Lung (tissue), 12 donors: ENCODE results near the gene CYP4F8. TPM values are rescaled to one million over a fixed set of nuclear protein-coding genes. Genes with fewer than 3 reads are reported as not detected.

ENCODE experiments used
- ATAC-seq: fragments of 200-7000 bp; cut with Tn5 transposase; one replicate; pipeline ENCODE4 v1.9.1; 2020; ENCODE audit warnings: moderate number of reproducible peaks; ENCODE audit not compliant: insufficient read depth, low FRiP score
- DNase-seq, 3 donors: peaks; one replicate each; pipeline ENCODE4 v3.0.0-alpha.2; 2013 to 2017
- H3K27ac ChIP-seq, 2 donors: one replicate each; pipeline ENCODE4 v1.5.1; 2013; ENCODE audit warnings: mild to moderate bottlenecking in 2 of 2, moderate library complexity in 2 of 2, control low read depth in 1 of 2, inconsistent platforms in 1 of 2, low read depth in 1 of 2, low read length in 1 of 2
- H3K27me3 ChIP-seq, 3 donors: one replicate each; pipeline ENCODE4 v1.5.1; 2013; ENCODE audit warnings: low read length in 2 of 3; ENCODE audit not compliant: control insufficient read depth in 3 of 3, insufficient read depth in 3 of 3
- H3K36me3 ChIP-seq, 4 donors: one replicate each; pipeline ENCODE4 v1.5.1; 2013; ENCODE audit warnings: low read length in 4 of 4, mild to moderate bottlenecking in 1 of 4, moderate library complexity in 1 of 4; ENCODE audit not compliant: control insufficient read depth in 4 of 4, insufficient read depth in 4 of 4
- H3K4me1 ChIP-seq, 5 donors: one replicate each; pipeline ENCODE4 v1.5.1; 2013; ENCODE audit warnings: low read length in 5 of 5, mild to moderate bottlenecking in 2 of 5, moderate library complexity in 1 of 5; ENCODE audit not compliant: control insufficient read depth in 5 of 5, insufficient read depth in 5 of 5
- H3K4me3 ChIP-seq: one replicate; pipeline ENCODE4 v1.5.1; 2013; ENCODE audit warnings: mild to moderate bottlenecking, control low read depth, moderate library complexity
- H3K9ac ChIP-seq, 2 donors: one replicate each; pipeline ENCODE4 v1.5.1; 2013; ENCODE audit warnings: low read length in 2 of 2, control low read depth in 1 of 2; ENCODE audit not compliant: insufficient read depth in 1 of 2
- H3K9me3 ChIP-seq, 4 donors: one replicate each; pipeline ENCODE4 v1.5.1; 2013; ENCODE audit warnings: low read length in 3 of 4, mild to moderate bottlenecking in 1 of 4, moderate library complexity in 1 of 4; ENCODE audit not compliant: control insufficient read depth in 4 of 4, insufficient read depth in 3 of 4
- CTCF ChIP-seq: IDR thresholded peaks from 2 replicates; pipeline ENCODE4 v1.5.1; 2012; ENCODE audit warnings: mild to moderate bottlenecking; ENCODE audit errors: control extremely low read depth, extremely low read depth
- WGBS, 2 donors: extraction: QIAGEN DNeasy Blood & Tissue Kit; methylation state at CpG; one replicate each; pipeline ENCODE4 v1.1.7; 2013; 5-methylcytosine and 5-hydroxymethylcytosine counted together
- polyA plus RNA-seq, 2 donors: library from polyadenylated mRNA; stranded (reverse); fragments of 200-250 nt; gene quantifications; one replicate each; pipeline ENCODE4 v1.2.1, GENCODE V29; 2013
- total RNA-seq, 2 donors: library from RNA; depleted of rRNA in 1 of 2; stranded (reverse); fragments of >200 nt in 1 of 2; gene quantifications; one replicate each; pipeline ENCODE4 v1.2.1, GENCODE V29; 2014 to 2021
- donor health status: control.
- donor health status: control.
- donor health status: Bipolar disorder and iron deficiency.
- donor health status: healthy.
- donor health status: DM: yes; HTN: yes; CAD: no.

Gene CYP4F8
- total and polyA plus RNA-seq, 4 donors: not detected

GRCh38 chr19:15613338-15613737, 1.7 kb upstream of the CYP4F8 start:
- no peaks in the 10 kb centered on the region for H3K27me3 ChIP-seq

DNA sequence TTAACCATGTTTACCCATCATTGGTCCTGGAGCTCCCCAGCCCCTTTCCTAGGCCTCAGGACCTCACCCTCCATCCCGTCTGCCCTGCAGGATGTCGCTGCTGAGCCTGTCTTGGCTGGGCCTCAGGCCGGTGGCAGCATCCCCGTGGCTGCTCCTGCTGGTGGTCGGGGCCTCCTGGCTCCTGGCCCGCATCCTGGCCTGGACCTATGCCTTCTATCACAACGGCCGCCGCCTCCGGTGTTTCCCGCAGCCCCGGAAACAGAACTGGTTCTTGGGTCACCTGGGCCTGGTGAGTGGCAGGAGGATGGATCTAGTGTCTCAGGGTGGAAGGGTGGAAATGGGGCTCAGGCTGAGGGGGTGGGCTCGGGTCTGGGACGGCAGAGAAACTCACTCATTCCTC, 508 bp downstream of the CYP4F8 start:
- ATAC-seq (no peak), DNase-seq (no peak)
- Histone ChIP-seq H3K9ac (no peak overlapping the region), H3K4me1 (peaks cover 0 to 3% (median 0%) of the 10 kb centered on the region in 5 donors), H3K4me3 (no peak overlapping the region), H3K27me3 (no peaks in the 10 kb centered on the region), H3K27ac (no peak overlapping the region), H3K9me3 (peaks cover 0 to 4% (median 0%) of the 10 kb centered on the region in 4 donors), H3K36me3 (no peaks in the 10 kb centered on the region)
- TF ChIP-seq CTCF: no peak
- WGBS, 2 donors: 68 to 79% methylated on average over 14 of the region's 14 CpGs

More at GRCh38 chr19:15613338-15613737, 1.7 kb upstream of the CYP4F8 start:
- Histone ChIP-seq H3K9me3 (peaks cover 0 to 1% (median 0%) of the 10 kb centered on the region in 4 donors), H3K4me3 (no peak overlapping the region), H3K36me3 (no peaks in the 10 kb centered on the region), H3K27ac (no peak overlapping the region), H3K9ac (no peak overlapping the region), H3K4me1 (peaks cover 0 to 3% (median 0%) of the 10 kb centered on the region in 5 donors)
- TF ChIP-seq CTCF: no peak
- ATAC-seq (no peak), DNase-seq (no peak)
- 92 to 93% methylated on average over 3 of the region's 3 CpGs for WGBS, 2 donors

DNA sequence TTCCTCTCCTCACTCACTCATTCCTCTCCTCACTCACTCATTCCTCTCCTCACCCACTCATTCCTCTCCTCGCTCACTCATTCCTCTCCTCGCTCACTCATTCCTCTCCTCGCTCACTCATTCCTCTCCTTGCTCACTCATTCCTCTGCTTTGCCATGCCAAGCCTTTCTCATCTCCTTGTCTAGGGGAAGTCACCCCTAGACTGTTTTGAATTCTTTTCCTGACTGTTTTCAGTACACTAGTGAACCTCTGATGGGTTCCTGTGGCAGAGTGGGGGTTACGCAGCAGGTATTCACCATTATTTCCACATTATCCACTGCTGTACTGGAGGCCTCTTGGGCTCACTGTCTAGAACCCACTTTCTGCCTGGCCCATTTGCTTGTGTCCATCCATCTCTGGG, 1.2 kb downstream of the CYP4F8 start:
- no peak overlapping the region for H3K4me3 ChIP-seq
- no peaks in the 10 kb centered on the region for H3K27me3 ChIP-seq
- TF ChIP-seq CTCF: no peak
- H3K36me3 ChIP-seq: no peaks in the 10 kb centered on the region
- ATAC-seq (no peak), DNase-seq (no peak)
- 91 to 94% methylated on average over 4 of the region's 4 CpGs for WGBS, 2 donors
- H3K27ac ChIP-seq: no peak overlapping the region
- peaks cover 0 to 4% (median 0%) of the 10 kb centered on the region in 4 donors for H3K9me3 ChIP-seq
- H3K4me1 ChIP-seq: peaks cover 0 to 3% (median 0%) of the 10 kb centered on the region in 5 donors
- no peak overlapping the region for H3K9ac ChIP-seq
